Measurements from ENCODE around the gene KIF3C. TPM values are rescaled to one million over a fixed set of nuclear protein-coding genes. Genes with fewer than 3 reads are reported as not detected.

The KIF3C gene
- total and polyA plus RNA-seq, 9 of the 15 experiments (the other 6 are each of a cell fraction or from before 2014, with no cell fraction given), result 0.69 to 6.7 (median 3.3) TPM

GRCh38 chr2:25877431-25878360 is 104.6 kb downstream of the KIF3C start (continued):
- TF ChIP-seq REST (IDR thresholded peaks at IDR 0.05; ENCODE audit: borderline replicate concordance) (no peak), REST (CRISPR knock-in tag; IDR thresholded peaks at IDR 0.05; ENCODE audit: low read depth) (0 out of 2 replicates have a peak, but pooled peaks have one; percentile 33), AFF4 (CRISPR knock-in tag; IDR thresholded peaks at IDR 0.05) (peak; percentile 74), CUX1 (CRISPR knock-in tag; IDR thresholded peaks at IDR 0.05) (no peak), YY1 (IDR thresholded peaks at IDR 0.05; ENCODE audit: borderline replicate concordance in 1 of 3, control insufficient read depth in 1 of 3, extremely low read depth in 1 of 3, insufficient read depth in 3 of 3, insufficient read length in 1 of 3, insufficient replicate concordance in 2 of 3, low read depth in 1 of 3, low read length in 2 of 3) (peak in 2 of 3 experiments; percentile 1 to 62), ASH1L (IDR thresholded peaks at IDR 0.05; ENCODE audit: borderline replicate concordance, low read depth, partially characterized antibody) (peak; percentile 60)
